HEK293T (cell line): Measurements from ENCODE around the gene PHF14.

Experiments
- CTBP1 ChIP-seq: fragments of 450-650 bp; IDR thresholded peaks from 2 replicates; pipeline ENCODE4 v1.6.1; 2016; ENCODE audit warnings: borderline replicate concordance
- FOXM1 ChIP-seq: fragments of 450-650 bp; IDR thresholded peaks from 2 replicates; pipeline ENCODE4 v1.6.1; 2017; ENCODE audit warnings: mild to moderate bottlenecking, borderline replicate concordance
- LEF1 ChIP-seq: fragments of 450-650 bp; IDR thresholded peaks from 2 replicates; pipeline ENCODE4 v1.6.1; 2017; ENCODE audit warnings: mild to moderate bottlenecking, borderline replicate concordance
- SP1 ChIP-seq: fragments of 450-650 bp; IDR thresholded peaks from 2 replicates; pipeline ENCODE4 v1.6.1; 2017
- SUZ12 ChIP-seq: fragments of 450-650 bp; IDR thresholded peaks from 2 replicates; pipeline ENCODE4 v1.6.1; 2016; ENCODE audit warnings: mild to moderate bottlenecking
- TARDBP ChIP-seq: fragments of 450-650 bp; IDR thresholded peaks from 2 replicates; pipeline ENCODE4 v1.6.1; 2016

- TF ChIP-seq CTBP1 (no peak), FOXM1 (no peak), SP1 (no peak), TARDBP (no peak), LEF1 (no peak), SUZ12 (no peak)
Measured at GRCh38 chr7:11203683-11204082, 230.0 kb downstream of the PHF14 start.
